NK-92 (cell line): ENCODE results near the gene HSD17B2.

Experiments
- DNase-seq: peaks from one replicate; lab custom pipeline; 2025; ENCODE audit not compliant: unreplicated experiment; lab: John Stamatoyannopoulos, UW

HSD17B2 gene

DNA sequence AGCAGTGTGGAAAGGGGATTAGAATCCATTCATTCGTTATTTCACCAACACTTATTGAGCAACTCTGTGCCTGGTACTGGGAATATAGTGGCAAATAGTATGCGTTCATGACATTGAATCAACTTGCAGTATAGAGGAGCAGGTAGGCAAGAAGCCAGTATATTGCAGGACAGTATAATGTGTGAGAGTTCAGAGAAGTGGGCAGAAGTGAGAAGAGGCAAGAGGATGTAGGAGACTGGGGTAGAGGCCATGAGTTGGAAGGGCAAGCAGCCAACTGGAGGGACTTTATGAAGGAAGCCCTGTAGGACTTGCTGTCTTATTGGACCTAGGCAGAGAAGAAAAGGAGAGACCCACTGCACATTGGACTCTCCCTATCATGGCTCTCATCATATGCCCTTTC, 12.3 kb downstream of the HSD17B2 start:
- DNase-seq, result no peak

DNA sequence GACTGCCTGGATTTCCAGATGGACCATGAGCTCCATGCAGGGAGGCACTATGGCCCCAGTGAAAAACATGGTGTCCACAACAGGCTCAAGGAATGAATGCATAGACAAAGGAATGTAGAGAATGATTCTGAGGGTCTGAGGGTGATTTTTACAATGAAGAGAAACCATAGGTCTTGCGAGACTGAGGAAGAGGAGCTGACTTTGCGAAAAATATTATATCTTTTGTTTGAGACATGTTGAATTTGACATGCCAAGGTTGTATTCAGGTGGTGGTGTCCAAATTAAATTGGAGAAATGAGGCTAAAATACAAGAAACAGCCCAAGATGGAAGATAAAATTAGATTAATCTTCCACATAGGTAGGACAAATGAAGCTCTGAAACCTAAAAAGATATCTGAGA, 12.7 kb downstream of the HSD17B2 start:
- no peak for DNase-seq

DNA sequence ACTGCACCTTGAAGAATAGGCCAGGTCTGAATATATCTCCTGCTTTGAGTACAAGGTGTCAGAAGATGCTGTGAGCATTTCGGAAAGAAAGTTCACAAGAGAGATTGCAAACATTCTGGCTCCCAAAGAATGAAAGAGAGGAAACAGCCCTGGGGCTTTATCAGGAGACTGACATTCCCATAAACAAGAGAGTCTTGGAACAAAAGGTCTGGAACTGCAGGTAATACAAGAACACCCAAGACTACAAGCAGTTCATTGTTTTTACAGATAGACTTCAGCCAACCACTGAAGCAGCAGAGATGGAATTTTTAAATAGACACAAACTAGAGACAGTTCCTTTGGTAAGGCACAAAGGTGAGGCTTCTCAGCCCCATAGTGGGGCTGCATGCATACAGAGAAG, 14.4 kb downstream of the HSD17B2 start:
- DNase-seq, result no peak

DNA sequence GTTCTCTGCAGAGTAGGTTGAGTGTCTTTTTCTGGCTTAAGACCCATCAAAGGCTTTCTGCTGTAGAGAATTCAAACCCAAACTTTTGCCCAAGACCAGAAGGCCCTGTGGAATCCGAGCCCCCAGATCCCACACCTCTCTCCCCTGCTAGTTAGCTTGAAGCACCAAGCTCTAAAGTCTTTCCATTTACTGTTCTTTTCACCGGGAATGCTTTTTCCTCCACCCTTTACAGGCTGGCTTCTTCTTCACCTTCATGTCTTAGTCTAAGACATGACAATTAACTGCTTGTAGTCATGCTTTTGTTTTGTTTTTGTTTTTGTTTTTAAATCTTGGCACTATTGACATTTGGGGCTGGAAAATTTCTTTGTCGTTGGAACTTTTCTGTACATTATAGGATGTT, 15.5 kb downstream of the HSD17B2 start:
- no peak for DNase-seq

DNA sequence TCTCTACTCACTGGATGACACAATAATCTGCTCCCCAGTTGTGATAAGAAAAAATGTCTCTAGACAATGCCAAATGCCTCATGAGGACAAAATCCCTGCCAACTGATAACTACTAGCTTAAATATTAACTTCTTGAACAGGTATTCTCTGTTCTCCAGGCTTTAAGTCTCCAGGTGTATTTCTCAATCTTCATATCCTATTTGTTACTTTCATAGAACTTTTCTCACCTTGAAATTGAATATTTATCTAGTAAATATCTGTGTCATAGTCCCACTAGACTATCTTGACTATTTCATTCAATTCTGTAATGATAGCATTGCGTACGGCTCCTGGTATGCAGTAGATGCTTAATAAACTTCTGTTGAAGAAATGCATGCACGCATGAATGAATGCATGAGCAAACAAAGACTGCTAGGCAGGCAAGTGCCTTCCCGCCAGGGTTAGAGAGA, 15.9 kb downstream of the HSD17B2 start:
- no peak for DNase-seq

DNA sequence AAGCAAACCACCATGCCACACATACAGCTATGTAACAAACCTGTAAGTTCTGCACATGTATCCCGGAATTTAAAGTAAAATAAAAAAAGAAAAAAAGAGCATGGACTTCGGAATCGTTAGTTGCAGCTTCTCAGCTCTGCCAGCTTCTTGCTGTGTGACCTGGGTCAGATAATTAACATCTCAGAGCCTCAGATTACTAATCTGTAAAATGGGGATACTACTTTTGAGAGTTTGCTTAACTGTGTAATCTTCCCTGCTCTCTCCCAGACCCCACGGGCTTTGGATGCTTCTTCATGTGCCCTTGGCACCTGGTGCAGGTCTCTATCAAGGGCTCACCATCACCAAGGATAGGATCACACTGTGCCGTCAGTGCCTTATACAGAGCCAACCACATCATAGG, 16.6 kb downstream of the HSD17B2 start:
- DNase-seq, result no peak

DNA sequence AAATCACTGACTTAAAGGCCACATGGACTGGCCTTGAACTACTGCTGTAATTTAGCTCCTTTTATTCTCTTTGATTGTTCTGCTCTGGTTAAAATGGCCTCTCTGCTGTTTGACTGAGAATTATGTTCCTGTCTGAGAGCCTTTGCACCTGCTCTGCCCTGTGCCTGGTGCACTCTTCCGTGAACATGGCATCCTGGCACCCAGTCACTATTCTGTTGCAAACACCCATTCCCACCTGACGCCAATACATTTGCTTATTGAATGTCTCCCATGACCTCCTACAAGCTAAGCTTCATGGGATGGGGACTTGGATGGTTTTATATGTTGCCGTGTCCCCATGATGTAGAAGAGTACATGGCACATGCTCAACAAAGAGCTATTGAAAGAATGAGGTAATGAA, 20.1 kb downstream of the HSD17B2 start:
- no peak for DNase-seq

DNA sequence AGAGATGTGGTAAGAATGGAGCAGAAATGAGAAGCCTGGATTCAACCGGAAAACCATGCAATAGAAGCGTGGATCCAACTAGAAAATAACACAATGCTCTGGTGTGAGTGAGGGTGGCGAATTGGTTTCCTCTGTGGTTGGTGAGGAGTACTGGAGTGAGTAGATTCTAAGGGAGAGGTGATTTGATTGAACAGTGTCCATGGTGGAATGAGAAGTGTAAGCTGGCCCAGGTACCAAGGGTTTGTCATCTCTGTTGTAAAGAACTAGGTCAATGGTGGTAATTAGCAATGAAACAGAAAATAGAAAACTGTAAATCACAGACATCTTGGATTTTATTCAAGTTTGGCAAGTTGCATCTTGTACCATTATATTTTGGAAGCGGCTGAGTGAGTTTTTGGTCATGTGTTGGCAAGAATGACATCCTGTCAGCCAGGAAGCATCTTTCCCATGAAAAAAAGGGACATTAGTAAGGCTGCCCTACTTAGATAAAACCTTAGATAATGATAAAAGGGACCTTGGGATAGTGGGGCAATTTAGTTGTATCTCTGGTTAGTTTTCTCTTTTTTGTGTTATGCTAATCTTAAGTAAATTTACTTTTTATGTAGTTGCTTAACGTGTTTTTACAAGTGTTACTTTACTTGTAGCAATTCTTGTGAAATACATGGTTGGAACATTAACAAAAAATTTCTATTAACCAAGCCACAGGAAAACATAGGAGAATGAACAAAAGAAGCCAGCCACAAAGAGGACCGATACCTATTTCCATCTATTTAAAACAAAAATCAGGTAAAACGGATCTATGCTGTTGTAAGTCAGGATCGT, 20.9 kb downstream of the HSD17B2 start:
- no peak for DNase-seq

DNA sequence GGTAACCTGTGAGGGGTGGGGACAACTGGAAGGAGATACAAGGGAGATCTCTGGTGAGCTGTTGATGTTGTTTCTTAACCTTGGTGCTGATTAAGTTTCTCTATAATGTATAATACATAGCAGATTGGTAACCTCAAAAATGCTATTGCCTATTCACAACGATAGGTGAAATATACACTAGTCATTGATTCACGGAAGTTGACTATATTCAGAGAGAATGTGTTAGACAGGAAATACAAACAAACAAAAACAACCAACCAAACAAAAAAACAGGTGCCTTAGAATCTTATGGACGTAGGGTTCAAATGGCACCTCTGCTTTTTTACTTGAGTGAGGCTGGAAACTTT, 21.5 kb downstream of the HSD17B2 start:
- DNase-seq, result no peak

DNA sequence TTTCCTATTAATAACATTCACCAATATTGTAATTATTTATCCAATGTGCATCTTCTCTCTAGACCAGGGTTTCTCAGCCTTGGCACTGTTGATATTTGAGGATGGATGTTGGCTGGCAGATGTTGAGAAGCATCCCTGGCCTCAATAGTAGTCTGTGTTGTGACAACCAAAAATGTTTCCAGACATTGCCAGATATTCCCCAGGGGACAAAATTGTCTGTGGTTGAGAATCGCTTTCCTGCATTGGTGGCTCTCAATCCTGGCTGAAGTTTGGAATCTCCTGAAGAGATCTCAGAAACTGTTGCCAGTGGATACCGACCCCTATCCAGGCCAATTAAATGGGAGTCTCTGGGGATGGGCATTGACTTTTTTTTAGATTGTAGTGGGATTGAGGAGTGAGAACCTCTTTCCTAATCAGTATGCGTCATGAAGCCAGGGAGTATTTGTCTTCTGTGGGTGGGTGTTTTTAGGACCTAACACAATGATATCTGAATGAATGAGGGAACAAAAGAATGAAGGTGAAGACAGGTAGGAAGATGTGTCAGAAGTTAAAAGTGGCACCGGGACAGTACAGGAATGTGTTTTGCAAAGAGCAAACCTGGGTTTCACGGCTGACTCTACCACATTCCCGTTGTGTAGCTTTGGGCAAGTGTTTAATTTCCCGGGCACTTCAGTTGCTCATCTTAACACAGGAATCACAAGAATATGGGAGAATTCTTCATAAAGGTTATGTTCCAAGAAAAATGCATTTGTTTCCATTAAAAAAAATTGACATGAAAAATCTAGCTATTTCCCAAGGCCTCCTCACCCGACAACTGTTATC, 24.3 kb downstream of the HSD17B2 start:
- no peak for DNase-seq

DNA sequence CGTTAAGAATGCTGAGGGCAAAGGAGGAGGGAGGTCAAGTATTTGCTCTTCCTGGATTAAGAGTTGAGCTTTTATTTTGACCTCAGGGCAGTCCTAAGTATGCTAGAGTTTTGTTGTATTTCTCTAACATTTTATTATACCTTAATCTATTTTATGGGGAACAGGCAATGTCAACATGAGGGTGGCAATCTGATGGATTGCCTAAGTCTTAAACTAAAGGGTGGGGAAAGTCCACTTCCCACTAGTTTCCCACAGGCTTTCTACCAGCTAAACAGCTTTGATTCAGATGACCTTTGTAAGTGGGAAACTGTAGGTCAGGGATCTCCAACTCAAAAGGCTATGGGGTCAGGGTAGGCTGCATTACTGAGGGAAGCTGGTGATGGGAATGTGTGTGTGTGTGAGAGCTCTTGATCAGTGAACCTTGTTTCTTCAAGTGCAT, 24.9 kb downstream of the HSD17B2 start:
- no peak for DNase-seq

DNA sequence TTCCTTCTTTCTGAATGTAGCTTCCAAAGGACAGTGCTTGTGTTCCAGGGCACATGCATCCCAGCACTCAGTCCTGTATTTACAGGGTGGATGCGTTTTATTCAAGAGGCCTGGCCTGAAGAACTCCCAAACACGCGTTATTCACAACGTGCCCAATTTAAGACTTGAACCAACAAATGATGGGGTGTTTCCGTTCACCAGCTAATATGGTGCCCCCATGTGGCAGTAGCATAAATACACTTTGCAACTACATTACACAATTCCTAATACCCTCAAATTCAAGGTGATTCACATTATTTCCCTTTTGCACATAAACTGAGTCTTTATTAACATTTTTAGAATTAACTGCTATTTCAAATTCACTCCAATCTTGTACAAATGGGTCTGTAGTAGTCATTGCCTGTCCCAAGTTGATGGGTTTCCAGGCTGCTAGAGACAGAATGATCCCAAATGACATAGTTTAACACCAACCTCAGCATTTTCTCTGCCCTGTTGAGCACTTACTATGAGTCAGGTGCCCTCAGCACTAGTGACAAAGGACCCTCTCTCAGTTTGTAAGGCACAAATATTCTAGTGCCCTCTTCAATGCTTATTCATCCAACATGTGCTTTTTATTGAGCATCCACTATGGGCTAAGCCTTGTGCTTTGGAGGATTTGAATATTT, 26.9 kb downstream of the HSD17B2 start:
- no peak for DNase-seq

DNA sequence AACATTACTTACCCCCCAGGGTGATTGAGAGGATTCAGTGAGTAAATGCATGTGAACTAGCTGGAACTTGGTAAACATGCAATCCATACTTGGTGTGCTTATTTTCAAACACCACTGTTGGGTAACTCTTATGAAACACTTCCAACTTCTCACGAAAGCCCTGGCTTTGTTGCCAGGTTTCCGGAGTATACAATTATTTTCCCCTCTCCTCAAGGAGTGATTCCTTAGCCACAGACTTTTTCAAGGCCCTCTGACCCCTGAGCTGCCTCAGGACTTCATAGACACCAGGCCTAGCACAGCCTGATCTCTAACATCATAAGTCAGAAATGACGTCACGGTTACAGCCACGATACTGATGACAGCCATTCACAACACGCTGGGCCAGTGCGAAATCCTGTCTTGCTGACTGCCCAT, 27.6 kb downstream of the HSD17B2 start:
- DNase-seq, result no peak

DNA sequence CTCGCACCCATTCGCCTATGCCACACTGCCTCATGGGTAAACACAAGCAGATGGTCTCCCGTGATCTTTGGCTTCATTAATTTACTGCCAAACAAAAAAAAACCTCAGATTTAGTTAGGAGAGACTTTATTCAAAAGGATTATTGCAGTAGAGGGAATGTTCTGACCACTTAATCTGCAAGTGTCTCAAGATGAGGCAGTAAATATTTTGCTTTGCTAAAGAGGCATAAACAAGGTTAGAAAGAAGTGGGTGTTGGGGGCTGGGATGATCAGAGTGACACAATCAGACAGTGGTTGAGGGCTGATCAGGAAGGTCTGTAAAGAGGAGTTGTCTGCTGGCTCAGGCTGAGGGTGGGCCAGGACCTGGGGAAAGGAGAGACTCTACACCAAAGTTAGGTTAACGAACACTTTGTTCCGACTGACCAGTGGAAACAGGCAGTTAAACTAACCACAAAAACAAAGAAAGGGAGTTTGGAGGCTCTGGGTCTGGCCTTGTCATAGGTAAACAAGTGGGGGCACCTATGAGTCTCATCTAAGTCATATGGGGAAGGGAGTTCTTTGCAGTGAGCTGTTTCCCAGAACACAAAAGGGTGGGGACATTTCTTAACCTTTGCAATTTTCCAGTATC, 28.5 kb downstream of the HSD17B2 start:
- no peak for DNase-seq

DNA sequence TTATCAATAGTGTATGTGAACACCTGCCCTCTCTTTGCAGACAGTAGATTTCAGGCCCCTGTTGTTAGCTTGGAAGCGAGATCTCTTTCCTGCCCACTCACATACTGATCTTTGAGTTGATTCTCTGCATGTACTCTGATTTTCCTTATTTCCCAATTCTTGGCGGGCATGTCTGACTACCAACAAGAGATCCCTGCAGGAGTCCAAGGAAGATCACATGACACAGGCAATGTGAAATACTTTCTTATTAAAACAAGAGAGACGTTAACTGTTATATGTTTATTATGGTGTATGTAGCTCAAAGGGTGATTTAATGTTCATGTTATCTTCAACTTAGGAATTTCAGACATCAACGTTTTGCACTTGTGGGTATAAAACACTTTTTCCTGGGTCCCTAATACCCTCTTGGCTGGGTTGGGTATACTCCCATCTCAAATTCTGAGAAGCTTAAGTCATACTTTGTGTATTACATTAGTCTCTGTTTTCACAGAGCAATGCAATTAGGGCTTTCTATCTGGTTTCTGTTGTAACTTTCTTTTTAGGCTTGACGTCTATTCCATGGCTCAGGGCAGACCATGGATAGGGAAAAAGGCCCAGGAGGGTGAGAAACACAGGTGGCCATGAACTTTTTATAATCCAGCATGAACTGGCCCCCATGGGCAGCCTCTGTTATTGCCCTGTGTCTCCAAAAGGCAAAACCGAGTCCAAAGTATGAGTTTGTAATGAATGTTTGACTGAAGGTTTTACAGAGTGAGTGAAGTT, 32.2 kb downstream of the HSD17B2 start:
- no peak for DNase-seq

DNA sequence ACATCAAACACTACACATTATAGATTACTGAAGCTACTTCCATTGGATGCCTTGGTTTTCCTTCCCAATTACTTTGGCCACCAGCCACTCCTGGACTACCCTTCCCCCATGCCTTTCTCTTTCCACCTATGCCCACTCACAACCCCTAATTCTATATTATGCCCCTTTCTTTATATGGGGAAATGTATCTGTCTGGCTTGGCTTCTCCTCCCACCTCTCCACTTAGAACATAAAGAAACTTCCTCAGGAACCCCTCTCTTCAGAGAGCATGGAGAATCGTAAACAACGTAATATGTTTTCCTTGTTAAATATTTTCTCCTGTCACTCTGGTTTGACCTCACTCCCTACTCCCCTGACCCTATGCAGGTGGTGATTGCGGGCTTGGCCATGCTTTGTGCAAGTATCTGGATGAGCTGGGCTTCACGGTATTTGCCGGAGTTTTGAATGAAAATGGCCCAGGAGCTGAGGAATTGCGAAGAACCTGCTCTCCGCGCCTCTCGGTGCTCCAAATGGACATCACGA, 32.8 kb downstream of the HSD17B2 start:
- DNase-seq, result no peak

DNA sequence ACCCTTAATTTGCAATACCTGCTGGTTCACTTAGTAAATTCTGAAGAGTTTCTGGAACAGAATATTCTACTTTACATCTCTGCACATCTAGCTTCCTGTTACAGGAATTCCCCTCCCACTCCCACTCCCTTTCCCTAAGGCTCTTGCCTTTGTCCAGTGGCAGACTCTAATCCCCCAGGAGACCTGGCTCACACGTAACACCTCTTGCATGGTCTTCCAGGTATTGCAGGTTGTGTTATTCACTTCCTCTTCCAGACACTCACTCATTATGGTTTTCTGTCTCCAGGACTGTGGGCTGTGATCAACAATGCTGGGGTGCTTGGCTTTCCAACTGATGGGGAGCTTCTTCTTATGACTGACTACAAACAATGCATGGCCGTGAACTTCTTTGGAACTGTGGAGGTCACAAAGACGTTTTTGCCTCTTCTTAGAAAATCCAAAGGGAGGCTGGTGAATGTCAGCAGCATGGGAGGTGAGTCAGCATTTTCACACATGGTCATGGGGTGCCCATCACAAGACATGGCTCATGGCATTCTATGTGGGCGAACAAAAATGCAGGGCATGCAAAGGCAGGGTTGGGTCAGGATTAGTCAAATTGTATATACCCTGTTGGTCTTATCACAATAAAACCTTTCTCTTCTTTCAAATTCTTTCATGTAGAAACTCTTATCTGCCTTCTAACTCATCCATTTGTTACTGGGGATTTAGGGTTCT, 35.8 kb downstream of the HSD17B2 start:
- no peak for DNase-seq

DNA sequence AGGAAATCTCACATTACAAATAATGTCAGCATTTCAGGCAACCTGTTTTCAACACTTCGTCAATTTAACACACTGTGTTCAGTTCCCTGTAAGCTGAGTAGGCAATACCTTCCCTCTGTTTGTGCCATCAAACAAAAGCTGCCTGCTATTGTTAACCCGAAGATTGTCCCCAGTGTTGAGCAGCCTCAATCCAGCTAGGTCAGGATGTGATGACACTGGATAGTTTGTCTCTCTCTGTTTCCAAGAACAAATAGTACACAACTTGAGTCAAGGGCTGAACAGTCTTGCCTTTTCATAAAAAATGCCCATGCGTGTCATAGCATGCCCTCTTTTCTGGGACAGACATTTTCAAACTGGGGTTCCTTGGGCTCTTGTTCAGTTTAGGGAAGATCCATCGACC, 36.4 kb downstream of the HSD17B2 start:
- no peak for DNase-seq

DNA sequence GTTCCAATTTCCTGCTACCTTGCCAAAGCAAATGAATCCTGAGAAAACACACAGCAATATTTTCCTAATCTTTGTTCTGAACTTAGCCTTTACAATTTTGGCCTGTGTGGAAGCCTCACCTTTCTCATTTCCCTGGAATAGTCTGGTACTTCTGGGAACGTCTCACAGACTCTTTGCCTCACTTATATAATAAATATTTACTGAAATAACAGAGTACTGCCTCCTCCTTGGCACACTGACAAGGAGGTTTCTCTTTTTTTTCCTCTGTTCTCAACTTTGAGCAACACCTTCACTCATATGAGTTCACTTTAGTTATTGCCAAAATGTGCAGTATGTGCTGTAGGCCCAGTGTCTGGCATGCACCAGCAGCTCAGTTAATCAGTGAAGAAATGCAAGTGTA, 37.3 kb downstream of the HSD17B2 start:
- no peak for DNase-seq
